NCI-H2196 (cell line): ENCODE data around the gene C1QL1.
A peak's percentile ranks its signal among the peaks of the same experiment; 100 is the strongest.

Source experiments
- DNase-seq: peaks from one replicate; lab custom pipeline; 2025; ENCODE audit not compliant: unreplicated experiment; lab: John Stamatoyannopoulos, UW

The C1QL1 gene

DNA sequence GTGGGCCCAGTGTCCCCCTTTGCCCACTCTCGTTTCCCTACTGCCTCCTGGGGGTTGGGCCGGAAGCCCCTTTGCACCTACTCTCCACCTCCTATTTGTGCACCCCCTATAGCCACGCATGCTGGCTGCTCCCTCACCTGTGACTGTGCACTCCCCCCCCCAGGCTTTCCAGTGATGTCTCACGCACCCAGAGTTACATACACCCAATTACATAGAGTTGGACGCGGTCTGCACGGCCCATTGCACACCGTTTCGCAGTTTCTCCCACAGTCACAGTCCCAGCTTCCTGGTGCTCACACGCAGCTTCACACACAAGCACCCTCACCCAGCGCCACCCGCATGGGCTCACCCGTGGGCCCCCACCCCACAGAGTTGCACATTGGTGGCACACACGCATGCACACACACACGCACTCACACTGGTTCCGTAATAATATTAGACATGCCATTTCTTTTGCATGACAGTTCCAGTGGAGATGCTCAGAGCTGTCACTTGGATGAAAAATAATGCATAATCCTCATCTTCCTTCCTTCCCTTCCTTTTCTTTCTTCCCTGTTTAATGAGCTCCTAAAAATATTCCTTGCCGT lies 21.5 kb upstream of the C1QL1 start:
- no peak for DNase-seq

- no peak for DNase-seq
Measured at GRCh38 chr17:44988044-44988942, 20.2 kb upstream of the C1QL1 start.

DNA sequence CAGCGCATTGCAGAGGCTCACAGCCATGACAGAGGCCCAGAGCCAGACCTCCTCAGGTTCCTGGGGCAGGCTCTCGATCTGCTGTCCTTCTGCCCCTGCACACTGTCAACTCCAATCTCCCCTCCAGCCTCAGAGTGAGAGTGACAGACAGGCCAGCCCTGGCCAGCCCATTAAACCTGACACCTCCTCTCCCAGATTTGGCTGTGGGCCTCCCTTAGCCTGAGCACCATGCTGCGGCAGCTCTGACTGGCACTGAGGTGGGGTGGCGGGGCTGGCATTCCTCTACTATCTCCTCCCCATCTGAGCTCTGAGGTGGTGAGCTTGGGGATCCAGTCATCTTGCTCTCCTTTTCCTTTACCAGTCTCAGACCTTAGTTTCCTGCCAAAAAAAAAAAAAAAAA lies 15.5 kb upstream of the C1QL1 start:
- no peak for DNase-seq

DNA sequence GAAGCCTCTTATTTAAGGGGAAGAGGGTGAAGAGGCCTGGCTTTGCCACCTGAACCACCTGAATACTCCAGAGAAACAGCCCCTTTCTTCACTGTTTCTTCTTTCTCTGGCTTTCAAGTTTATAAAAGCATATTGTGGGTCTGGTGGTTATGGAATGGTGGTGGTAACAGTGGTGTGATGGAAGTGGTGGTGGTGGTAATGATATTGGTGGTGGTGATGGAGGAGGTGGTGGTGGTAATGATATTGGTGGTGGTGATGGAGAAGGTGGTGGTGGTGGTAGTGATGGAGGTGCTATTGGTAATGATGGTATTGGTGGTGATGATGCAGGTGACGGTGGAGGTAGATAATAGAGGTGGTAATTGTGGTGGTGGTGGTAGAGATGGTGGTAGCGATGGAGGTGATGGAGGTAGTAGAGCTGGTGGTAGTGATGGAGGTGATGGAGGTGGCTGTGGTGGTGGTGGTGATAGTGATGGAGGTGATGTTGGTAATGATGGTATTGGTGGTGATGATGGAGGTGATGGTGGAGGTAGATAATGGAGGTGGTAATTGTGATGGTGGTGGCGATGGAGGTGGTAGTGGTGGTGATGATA lies 14.1 kb upstream of the C1QL1 start:
- no peak for DNase-seq

GRCh38 chr17:44981221-44981968 lies 13.3 kb upstream of the C1QL1 start:
- DNase-seq = peak; percentile 80

GRCh38 chr17:44979426-44979995 lies 11.4 kb upstream of the C1QL1 start:
- DNase-seq = no peak

- no peak for DNase-seq
Measured at GRCh38 chr17:44978807-44979206, 10.7 kb upstream of the C1QL1 start.

DNA sequence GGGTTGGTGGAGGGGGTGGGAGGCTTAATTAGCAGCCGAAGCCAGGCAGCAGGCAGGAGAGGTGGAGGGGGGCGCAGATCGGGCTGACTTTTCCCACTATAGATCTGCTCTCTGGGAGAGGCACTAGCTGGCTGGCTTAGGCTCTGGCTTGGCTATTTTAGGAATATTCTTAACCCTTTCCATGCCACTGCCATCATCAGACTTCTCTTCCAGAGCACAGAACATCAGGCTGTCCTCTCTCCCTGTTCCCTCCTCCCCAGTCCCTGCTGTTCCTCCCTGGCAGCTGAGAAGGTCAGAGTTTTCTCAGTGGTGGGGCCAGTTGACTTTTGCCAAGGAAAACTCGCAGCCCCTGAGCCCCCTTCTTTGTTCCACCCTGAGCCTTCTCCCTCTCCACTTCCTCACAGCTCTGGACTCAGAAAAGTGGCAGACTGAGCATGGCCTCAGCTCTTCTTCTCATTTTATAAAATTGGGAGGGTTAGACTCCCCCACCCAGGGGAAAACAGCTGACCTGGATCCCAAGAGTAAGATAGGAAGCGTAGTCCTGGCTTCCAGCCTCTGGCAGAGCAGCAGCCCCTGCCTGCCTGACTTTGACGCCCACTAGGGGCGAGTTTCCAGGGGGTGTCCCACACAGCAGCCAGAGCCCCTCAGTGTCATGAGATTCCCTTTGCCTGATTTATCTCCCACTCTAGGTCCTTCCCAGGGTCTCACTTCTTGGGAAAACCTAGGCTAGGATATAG lies 9.9 kb upstream of the C1QL1 start:
- DNase-seq = no peak

DNA sequence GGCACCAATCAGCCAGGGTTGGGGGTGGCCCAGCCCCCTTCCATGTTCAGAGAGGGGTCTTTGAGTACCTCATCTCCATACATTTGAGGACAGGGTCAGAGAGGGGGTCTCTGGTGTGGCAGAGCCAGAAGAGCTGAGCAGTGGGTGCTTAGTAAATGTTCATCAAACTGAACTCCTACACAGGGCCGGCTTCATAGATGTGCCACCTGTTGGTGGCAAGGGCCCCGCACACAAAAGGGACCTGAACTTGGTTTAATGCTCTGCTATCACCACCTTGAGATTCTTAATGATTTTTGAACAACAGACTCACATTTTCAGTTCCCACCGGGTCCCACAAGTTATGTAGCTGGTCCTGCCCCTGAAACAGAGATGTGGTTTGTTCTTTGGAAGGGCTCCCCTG lies 9.0 kb upstream of the C1QL1 start:
- no peak for DNase-seq

GRCh38 chr17:44976206-44976605 lies 8.1 kb upstream of the C1QL1 start:
- DNase-seq = no peak

DNA sequence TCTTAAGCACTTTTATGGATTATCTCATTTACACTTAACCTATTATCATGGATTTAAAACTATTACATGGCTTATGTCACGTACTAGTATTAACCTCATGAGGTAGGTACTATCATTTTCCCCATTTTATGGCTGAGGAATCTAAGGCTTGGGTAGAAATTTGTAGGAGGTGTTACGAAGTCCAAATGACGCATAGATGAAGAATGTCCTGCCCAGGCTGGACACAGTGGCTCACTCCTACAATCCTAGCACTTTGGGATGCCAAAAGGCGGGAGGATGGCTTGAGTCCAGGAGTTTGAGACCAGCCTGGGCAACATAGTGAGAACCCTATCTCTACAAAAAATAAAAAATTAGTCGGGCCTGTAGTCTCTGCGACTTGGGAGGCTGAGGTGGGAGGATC lies 4.8 kb upstream of the C1QL1 start:
- no peak for DNase-seq

GRCh38 chr17:44971776-44972483 lies 3.8 kb upstream of the C1QL1 start:
- DNase-seq = no peak

DNA sequence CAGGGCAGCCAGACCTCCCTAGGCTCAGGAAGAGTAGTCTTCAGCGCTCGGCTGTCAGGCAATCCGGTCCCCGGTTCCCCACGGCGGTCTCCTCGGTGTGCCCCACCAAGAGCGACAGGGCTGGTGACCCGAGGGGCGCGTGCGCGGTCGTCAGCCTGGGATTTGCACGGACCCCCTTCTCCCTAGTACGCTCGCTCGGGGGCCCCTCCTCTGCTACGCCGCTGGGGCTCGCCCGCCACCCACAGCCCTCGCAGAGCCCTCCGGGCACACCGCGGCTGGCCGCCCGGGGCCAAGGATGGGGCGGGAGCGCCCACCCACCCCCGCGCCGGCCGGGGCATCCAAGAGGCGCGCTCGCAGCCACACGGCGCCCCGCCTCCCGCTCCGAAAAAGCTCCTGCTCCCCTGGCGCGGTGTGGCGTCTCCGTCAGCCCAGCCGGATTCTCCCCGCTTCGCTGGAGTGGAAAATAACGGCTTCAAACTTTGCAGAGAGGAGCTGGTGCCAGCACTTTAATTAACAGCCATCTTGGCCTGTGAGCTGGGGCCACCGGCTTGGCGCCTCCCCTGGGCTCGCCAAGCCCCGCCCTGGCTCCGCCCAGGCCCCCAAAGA lies 2.1 kb upstream of the C1QL1 start:
- DNase-seq = no peak

- no peak for DNase-seq
Measured at GRCh38 chr17:44969144-44969780, 1.2 kb upstream of the C1QL1 start.

DNA sequence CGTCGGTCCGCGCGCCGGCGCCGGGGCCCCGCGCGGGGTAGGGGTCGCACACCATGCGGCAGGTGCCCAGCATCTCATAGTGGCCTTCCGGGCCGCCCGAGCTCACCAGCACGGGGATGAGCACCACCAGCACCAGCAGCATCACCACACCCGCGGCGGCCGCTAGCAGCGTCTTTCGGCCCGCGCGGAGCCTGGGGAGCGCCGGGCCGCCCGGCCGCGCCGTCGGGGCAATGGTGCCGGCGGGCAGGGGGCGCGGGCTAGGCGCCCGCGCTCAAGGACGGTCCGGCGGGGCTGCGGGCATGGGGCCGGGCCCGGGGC lies 237 bp downstream of the C1QL1 start:
- no peak for DNase-seq

- no peak for DNase-seq
Measured at GRCh38 chr17:44967026-44967906, 837 bp downstream of the C1QL1 start.

- DNase-seq = no peak
Measured at GRCh38 chr17:44966348-44967025, 1.6 kb downstream of the C1QL1 start.
